PC-9 (cell line): ENCODE data around the gene SLC38A2. TPM values are rescaled to one million over a fixed set of nuclear protein-coding genes. Genes with fewer than 3 reads are reported as not detected.

Source experiments
- BruUV-seq: library from RNA; stranded (reverse); fragments of 400-500 nt; replicated peaks from 2 replicates; lab custom pipeline; 2021; lab: Mats Ljungman, UMichigan
- CTCF ChIA-PET: fragments of 300-600 bp; sonication (Branson Sonifier 250); formaldehyde crosslinking; loops from one replicate; lab custom pipeline; 2022; ENCODE audit warnings: antibody characterized with exemption; lab: Charles Lee
- POLR2A ChIA-PET: fragments of 300-600 bp; sonication (Branson Sonifier 250); formaldehyde crosslinking; loops from one replicate; lab custom pipeline; 2022; ENCODE audit warnings: antibody characterized with exemption; ENCODE audit not compliant: unreplicated experiment; lab: Charles Lee
- DNase-seq, 2 experiments: peaks; one replicate each; pipeline versions ENCODE4 v3.0.0 to v3.0.0-alpha.2; 2015 to 2022; ENCODE audit warnings: mixed read lengths in 1 of 2
- H2AFZ ChIP-seq: fragments of 200-600 bp; sonication (generic); 2 replicates; pipeline ENCODE4 v1.8.1; 2017; ENCODE audit warnings: antibody characterized with exemption
- H3F3A ChIP-seq: fragments of 200-600 bp; sonication (generic); 2 replicates; pipeline ENCODE4 v1.8.1; 2017; ENCODE audit warnings: antibody characterized with exemption, mild to moderate bottlenecking, low read depth; ENCODE audit not compliant: insufficient read depth
- H3K27ac ChIP-seq: fragments of 200-600 bp; sonication (generic); 2 replicates; pipeline ENCODE4 v1.6.1; 2016; ENCODE audit warnings: mixed run types
- H3K27me3 ChIP-seq: fragments of 200-600 bp; sonication (generic); 2 replicates; pipeline ENCODE4 v1.6.1; 2016; ENCODE audit warnings: low read depth, mixed run types; ENCODE audit not compliant: insufficient read depth
- H3K36me3 ChIP-seq: fragments of 200-600 bp; sonication (generic); 2 replicates; pipeline ENCODE4 v1.6.1; 2016; ENCODE audit warnings: low read depth, mixed run types
- H3K4me1 ChIP-seq: fragments of 200-600 bp; sonication (generic); replicated peaks from 2 replicates; pipeline ENCODE4 v1.6.1; 2016; ENCODE audit warnings: mixed run types; ENCODE audit not compliant: insufficient read depth
- H3K4me2 ChIP-seq: fragments of 200-600 bp; sonication (generic); 2 replicates; pipeline ENCODE4 v1.6.1; 2017; ENCODE audit warnings: mixed run types
- H3K4me3 ChIP-seq: fragments of 200-600 bp; sonication (generic); 2 replicates; pipeline ENCODE4 v1.6.1; 2016; ENCODE audit warnings: mixed run types
- H3K79me2 ChIP-seq: fragments of 200-600 bp; sonication (generic); 2 replicates; pipeline ENCODE4 v1.6.1; 2017; ENCODE audit warnings: low read depth, mixed run types
- H3K9me2 ChIP-seq: fragments of 200-600 bp; sonication (generic); 2 replicates; pipeline ENCODE4 v1.8.1; 2017; ENCODE audit warnings: mild to moderate bottlenecking; ENCODE audit not compliant: insufficient read depth
- H3K9me3 ChIP-seq: fragments of 200-600 bp; sonication (generic); 2 replicates; pipeline ENCODE4 v1.8.1; 2016; ENCODE audit warnings: low read depth; ENCODE audit not compliant: insufficient read depth
- H4K20me1 ChIP-seq: fragments of 200-600 bp; sonication (generic); 2 replicates; pipeline ENCODE4 v1.8.1; 2017; ENCODE audit not compliant: insufficient read depth
- CTCF ChIP-seq: fragments of 200-600 bp; sonication (generic); conservative IDR thresholded peaks from 2 replicates; pipeline ENCODE4 v1.6.1; 2017; ENCODE audit warnings: mixed run types, antibody characterized with exemption, mild to moderate bottlenecking, moderate library complexity
- EZH2 ChIP-seq: fragments of 200-600 bp; sonication (generic); IDR thresholded peaks from 2 replicates; pipeline ENCODE4 v1.8.0; 2017; ENCODE audit warnings: antibody characterized with exemption, low read depth
- intact Hi-C: fragments of 100-400 bp; cut with micrococcal nuclease; formaldehyde crosslinking; loops from one replicate; pipeline ENCODE4 v1.10.0; 2022; ENCODE audit not compliant: unreplicated experiment
- total RNA-seq: library from RNA; stranded (reverse); gene quantifications from 2 replicates; pipeline ENCODE4 v1.2.3, GENCODE V29; 2021

The SLC38A2 gene
- total RNA-seq, 1 experiment from 2014 or later, result 322 TPM

- Histone ChIP-seq H3F3A (no peaks in the 10 kb centered on the region), H4K20me1 (no peaks in the 10 kb centered on the region), H3K9me3 (no peaks in the 10 kb centered on the region), H3K79me2 (no peaks in the 10 kb centered on the region), H3K27me3 (no peaks in the 10 kb centered on the region), H3K4me3 (no peak overlapping the region), H2AFZ (no peak overlapping the region), H3K27ac (no peak overlapping the region), H3K4me2 (no peak overlapping the region), H3K9me2 (no peaks in the 10 kb centered on the region), H3K4me1 (no peaks in the 10 kb centered on the region), H3K36me3 (peaks cover 4% of the 10 kb centered on the region; the same call in 1 of the 2 replicates)
- ChIA-PET CTCF (no interaction called here), POLR2A (no interaction called here)
- TF ChIP-seq CTCF, result no peak
- no peak for TF ChIP-seq EZH2
- no TSS peak for BruUV-seq
- intact Hi-C loops, result no loop called here
- no peak for DNase-seq
Observed at GRCh38 chr12:46395388-46395787, 22.8 kb upstream of the SLC38A2 start.

GRCh38 chr12:46391630-46392029, 19.1 kb upstream of the SLC38A2 start:
- Histone ChIP-seq H3K4me2 (no peak overlapping the region), H3K4me1 (peaks cover 25% of the 10 kb centered on the region), H2AFZ (no peak overlapping the region), H3K27me3 (no peaks in the 10 kb centered on the region), H3F3A (peaks cover 17% of the 10 kb centered on the region), H3K9me2 (no peaks in the 10 kb centered on the region), H3K27ac (no peak overlapping the region), H3K36me3 (peaks cover 28% of the 10 kb centered on the region), H4K20me1 (no peaks in the 10 kb centered on the region), H3K4me3 (no peak overlapping the region), H3K79me2 (0 out of 2 replicates have a peak, but pooled peaks cover 5% of the 10 kb centered on the region), H3K9me3 (no peaks in the 10 kb centered on the region)
- DNase-seq, result no peak
- ChIA-PET CTCF (no interaction called here), POLR2A (interaction anchor here (0.6 kb wide), 1 partner anchor 30 kb away, joined by 3 read pairs; no protein-coding TSS in a partner anchor)
- BruUV-seq, result no TSS peak
- intact Hi-C loops, result no loop called here
- no peak for TF ChIP-seq CTCF
- no peak for TF ChIP-seq EZH2

GRCh38 chr12:46390881-46391280, 18.3 kb upstream of the SLC38A2 start:
- no peak overlapping the region for H3K4me2 ChIP-seq
- intact Hi-C loops, result no loop called here

More at GRCh38 chr12:46390881-46391280, 18.3 kb upstream of the SLC38A2 start:
- Histone ChIP-seq H3K27me3 (no peaks in the 10 kb centered on the region), H3F3A (peaks cover 24% of the 10 kb centered on the region), H3K9me3 (no peaks in the 10 kb centered on the region), H3K4me3 (no peak overlapping the region), H2AFZ (no peak overlapping the region), H3K27ac (no peak overlapping the region), H3K79me2 (peaks cover 6% of the 10 kb centered on the region; the same call in 1 of the 2 replicates), H4K20me1 (no peaks in the 10 kb centered on the region), H3K4me1 (peaks cover 33% of the 10 kb centered on the region), H3K36me3 (peaks cover 28% of the 10 kb centered on the region), H3K9me2 (no peaks in the 10 kb centered on the region)
- TF ChIP-seq CTCF, result no peak
- no peak for TF ChIP-seq EZH2
- DNase-seq, result no peak
- POLR2A ChIA-PET, result no interaction called here
- BruUV-seq, result no TSS peak
- CTCF ChIA-PET, result no interaction called here
